HG03460 (cell line): ENCODE measurements around the gene ANAPC16.
"Not testable (repeated sequence)": the region's sequence is repeated elsewhere in the genome, so short reads cannot be mapped to it uniquely, and the experiment has no call there.

Experiments used
- ATAC-seq: cut with Tn5 transposase; IDR thresholded peaks from one replicate; pipeline ENCODE4 v1.9.1; 2021; ENCODE audit not compliant: unreplicated experiment

Gene ANAPC16

GRCh38 chr10:72277340-72277995 lies 61.7 kb downstream of the ANAPC16 start:
- no peak for ATAC-seq

GRCh38 chr10:72277996-72278667 lies 62.3 kb downstream of the ANAPC16 start:
- ATAC-seq, result no peak

DNA sequence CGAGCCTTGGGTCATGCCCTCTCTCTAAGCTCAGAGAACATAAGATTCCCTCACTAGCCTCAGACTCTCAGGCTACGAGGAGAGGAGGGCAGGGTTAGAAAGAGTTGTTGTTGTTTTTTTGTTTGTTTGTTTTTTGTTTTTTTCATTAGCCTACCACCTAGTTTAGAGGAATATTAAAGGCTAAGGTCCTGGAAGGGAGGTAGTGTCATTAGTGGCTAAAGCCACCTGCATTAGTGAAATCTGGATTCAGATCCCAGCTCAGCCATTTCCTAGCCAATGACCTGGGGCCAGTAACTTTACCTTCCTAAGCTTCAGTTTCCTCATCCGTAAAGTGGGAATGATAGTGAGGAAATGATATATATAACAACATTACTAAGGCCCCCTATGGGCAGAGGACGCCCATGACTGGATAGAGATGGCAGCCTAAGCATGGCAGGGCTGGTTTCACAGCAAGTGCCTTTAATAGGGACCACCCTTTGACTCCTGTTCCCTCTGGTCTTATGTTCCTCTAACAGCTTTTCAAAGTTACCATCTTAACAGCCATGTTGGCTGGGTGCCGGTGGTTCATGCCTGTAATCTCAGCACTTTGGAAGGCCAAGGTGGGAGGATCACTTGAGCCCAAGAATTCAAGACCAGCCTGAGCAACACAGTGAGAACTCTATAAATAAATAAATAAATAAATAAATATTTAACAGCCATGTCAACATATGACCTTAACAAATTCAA lies 63.0 kb downstream of the ANAPC16 start:
- no peak for ATAC-seq

- ATAC-seq, result not testable (repeated sequence)
Measured at GRCh38 chr10:72279587-72279986, 63.8 kb downstream of the ANAPC16 start.

- no peak for ATAC-seq
Measured at GRCh38 chr10:72283131-72283530, 67.3 kb downstream of the ANAPC16 start.
